Cardiac fibroblast (primary cell): ENCODE results near the gene WNT8B.
A peak's percentile ranks its signal among the peaks of the same experiment; 100 is the strongest.

Source experiments
- DNase-seq, 2 donors: peaks; one replicate each; pipeline versions ENCODE4 v3.0.0 to v3.0.0-alpha.2; 2010; ENCODE audit warnings: low read depth in 2 of 2
- H3K4me3 ChIP-seq, 2 donors: replicated peaks in 1 of 2; 1 replicate in 1 of 2; 2 replicates in 1 of 2; pipeline ENCODE4 v1.5.1; 2011; ENCODE audit warnings: low read depth in 2 of 2, low read length in 2 of 2, mild to moderate bottlenecking in 2 of 2, moderate library complexity in 1 of 2
- TF ChIP-seq, protein P1 (sequence below): IDR thresholded peaks from one replicate; pipeline ENCODE4 v1.5.1; 2011; ENCODE audit warnings: low read depth, mild to moderate bottlenecking, low read length, inconsistent platforms

The WNT8B gene

DNA sequence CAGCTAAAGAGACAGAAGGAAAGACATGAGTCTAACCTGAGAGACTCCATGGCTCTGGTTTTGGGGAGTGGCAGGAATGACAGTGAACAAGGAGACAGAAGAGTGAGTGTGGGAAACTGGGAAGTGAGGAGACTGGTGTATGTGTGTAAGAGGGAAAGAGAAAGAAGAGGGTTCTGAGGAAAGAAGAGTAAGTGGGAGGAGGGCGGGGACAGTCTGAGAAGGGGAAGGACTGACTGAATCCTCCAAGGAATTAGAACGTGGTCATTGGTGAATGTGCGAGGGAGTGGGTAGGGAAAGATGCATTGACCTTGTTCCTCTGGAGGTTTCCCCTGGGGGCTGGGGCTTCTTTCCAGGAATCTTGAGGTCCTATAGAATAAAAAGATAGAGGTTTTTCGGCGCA is 26.6 kb downstream of the WNT8B start:
- DNase-seq: no peak
- H3K4me3 ChIP-seq: no peak overlapping the region
- TF ChIP-seq, protein P1, sequence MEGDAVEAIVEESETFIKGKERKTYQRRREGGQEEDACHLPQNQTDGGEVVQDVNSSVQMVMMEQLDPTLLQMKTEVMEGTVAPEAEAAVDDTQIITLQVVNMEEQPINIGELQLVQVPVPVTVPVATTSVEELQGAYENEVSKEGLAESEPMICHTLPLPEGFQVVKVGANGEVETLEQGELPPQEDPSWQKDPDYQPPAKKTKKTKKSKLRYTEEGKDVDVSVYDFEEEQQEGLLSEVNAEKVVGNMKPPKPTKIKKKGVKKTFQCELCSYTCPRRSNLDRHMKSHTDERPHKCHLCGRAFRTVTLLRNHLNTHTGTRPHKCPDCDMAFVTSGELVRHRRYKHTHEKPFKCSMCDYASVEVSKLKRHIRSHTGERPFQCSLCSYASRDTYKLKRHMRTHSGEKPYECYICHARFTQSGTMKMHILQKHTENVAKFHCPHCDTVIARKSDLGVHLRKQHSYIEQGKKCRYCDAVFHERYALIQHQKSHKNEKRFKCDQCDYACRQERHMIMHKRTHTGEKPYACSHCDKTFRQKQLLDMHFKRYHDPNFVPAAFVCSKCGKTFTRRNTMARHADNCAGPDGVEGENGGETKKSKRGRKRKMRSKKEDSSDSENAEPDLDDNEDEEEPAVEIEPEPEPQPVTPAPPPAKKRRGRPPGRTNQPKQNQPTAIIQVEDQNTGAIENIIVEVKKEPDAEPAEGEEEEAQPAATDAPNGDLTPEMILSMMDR: no peak

DNA sequence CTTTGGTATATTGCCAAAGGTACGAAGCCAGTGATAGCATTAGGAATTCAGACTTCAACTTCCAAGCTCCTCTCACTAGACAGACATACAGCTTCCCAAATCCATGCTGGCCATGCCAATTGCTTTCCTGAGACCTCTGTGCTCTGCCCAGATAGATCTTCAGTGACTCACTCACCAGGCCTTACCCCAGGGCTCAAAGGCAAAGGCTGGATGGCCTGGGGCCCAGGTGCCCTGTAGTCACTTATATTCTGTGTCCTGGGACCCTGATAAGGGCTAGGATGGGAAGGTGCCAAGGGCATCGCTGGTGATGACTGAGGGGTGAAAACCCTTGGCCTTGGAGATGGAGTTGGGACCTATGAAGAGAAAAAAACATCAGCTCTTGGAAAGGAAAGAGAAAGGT is 27.7 kb downstream of the WNT8B start:
- DNase-seq: no peak
- TF ChIP-seq, protein P1: no peak
- H3K4me3 ChIP-seq: no peak overlapping the region

DNA sequence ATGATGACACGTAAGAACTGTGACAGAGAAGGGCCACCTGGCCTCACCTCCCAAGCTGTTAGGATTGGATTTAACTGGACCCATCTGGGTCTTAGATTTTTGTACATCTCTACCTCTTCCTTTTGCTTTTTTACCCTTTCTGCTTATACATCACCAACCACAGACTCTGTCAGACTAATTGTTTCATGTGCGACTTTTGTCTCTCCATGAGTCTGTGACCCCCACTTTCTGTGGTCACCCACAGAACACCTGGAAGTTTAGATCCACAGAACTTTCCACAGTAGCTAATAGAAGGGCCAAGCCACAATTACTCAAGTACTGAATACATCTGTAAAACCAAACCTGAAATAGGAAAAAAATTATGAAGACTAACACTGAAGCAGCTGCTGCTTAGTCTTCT is 33.8 kb downstream of the WNT8B start:
- H3K4me3 ChIP-seq: no peak overlapping the region
- no peak for DNase-seq
- TF ChIP-seq, protein P1: no peak

DNA sequence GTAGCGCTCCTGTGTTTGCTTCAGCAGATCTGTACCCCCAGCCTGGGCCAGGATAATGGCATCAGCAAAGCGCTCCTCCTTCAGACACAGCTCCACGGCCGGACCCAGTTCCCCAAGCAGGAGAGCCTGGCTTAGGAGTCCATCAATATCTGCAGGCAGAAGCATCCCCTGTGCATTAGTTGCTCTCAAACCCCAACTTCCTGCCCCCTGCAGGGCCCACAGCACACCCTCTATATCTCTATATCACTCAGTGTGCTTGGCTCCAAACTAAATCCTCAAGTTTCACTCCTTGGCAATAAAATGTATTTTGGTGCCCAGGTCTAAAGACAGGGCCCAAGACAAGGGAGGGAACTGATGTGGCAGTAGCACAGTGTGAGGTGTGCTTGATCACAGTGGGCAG is 35.2 kb downstream of the WNT8B start:
- H3K4me3 ChIP-seq: no peak overlapping the region
- TF ChIP-seq, protein P1: no peak
- no peak for DNase-seq

DNA sequence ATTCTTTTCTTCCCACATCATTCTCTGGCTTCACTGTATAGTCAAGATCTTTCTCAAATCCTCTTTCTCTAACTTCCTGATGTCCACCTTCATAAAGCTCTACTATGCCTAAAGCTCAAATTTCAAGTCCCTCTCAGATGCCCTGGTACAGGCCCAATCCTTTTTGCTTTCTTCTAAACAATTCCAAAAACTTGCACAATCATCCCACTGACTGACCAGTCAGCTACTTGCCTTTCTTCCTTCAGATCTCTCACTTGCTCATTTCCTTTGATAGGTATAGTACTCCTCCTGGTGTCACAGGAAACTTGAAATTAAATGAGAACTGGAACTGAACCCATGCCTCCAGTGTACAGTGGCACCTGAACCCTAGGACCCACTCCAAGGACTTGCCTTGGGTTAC is 38.6 kb downstream of the WNT8B start:
- TF ChIP-seq, protein P1: no peak
- peak; percentile 6 to 30 for DNase-seq
- H3K4me3 ChIP-seq: no peak overlapping the region

DNA sequence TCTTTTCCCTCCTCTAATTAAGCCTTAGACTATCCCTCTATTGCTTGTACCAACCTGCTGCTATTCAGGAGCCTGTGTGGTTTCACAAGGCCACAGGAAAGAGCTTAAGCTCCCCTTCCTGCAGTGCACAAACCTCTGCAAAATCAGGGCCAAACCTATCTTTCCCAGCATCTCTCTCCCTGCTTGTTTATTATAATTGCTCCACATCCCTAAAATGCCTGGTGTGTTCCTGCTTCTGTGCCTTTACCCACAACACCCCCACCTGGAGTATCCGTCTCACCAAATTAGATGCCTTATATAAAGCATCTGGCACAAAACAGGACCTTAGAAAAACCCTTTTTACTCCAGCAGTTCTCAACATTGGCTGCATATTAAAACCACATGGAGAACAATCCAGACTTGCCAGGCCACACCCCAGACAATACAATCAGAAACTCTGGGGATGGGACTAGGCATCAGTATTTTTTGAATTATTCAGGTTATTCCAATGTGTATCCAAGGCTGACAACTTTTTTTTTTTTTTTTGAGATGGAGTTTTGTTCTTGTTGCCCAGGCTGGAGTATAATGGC is 40.2 kb downstream of the WNT8B start:
- TF ChIP-seq, protein P1: no peak
- no peak overlapping the region for H3K4me3 ChIP-seq
- DNase-seq: no peak

DNA sequence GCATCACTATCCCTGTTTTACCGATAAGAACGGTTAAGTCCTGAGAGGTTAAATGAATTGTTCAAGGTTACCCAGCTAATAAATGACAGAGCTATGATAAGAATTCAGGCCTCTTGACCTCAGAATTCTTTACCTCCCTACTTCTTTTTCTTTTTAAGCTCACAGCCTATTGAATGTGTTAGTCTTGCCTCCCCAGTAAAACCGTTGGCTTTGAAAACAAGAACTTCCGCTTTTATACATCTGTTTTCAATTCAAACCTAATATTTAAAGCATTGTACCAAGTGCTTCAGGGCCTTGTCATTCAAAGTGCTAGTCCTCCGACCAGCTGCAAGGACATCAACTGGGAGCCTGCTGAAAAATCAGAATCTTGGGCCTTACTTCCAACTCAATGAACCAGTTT is 41.3 kb downstream of the WNT8B start:
- no peak for DNase-seq
- H3K4me3 ChIP-seq: no peak overlapping the region
- TF ChIP-seq, protein P1: no peak
